ENCODE data around the gene MARCHF3. TPM values are rescaled to one million over a fixed set of nuclear protein-coding genes. Genes with fewer than 3 reads are reported as not detected.

Gene MARCHF3
- total and polyA plus RNA-seq, 2 donors (not counting 1 experiment from before 2014, with no cell fraction given): 8.6 to 11.6 TPM

DNA sequence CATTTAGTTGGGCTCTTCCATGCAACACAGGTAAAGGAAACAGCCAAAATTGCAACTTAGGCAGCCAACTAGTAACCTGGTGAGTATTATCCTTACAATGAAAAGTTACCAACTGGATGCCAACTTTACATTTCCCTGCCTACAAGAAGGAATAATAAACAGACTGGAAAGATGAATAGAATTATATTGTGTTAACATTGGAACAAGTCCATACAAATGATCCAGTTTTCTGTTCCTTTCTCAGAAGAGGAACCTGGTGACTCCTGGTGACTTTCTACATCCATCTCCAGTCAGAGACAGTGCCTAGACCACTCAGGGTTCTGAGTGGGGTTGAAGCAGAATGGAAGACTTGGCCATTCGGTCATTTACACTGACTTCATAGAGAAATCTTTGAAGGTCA is 20.6 kb downstream of the MARCHF3 start:
- DNase-seq (ENCODE audit: low read depth in 2 of 2): no peak
- Histone ChIP-seq H3K4me2 (ENCODE audit: extremely low read depth, insufficient read depth, low read length) (no peak overlapping the region), H2AFZ (ENCODE audit: low read length) (no peak overlapping the region), H4K20me1 (ENCODE audit: control insufficient read depth, extremely low read depth, insufficient read depth, low read length) (no peaks in the 10 kb centered on the region), H3K9me3 (ENCODE audit: control insufficient read depth, insufficient read depth, low read depth, low read length) (no peaks in the 10 kb centered on the region), H3K27ac (ENCODE audit: insufficient read depth, low read length) (no peak overlapping the region), H3K27me3 (ENCODE audit: control insufficient read depth, insufficient read depth, low read length) (no peaks in the 10 kb centered on the region), H3K9ac (ENCODE audit: insufficient read depth, low read length) (no peak overlapping the region), H3K79me2 (ENCODE audit: control insufficient read depth, insufficient read depth, low read length) (peaks cover 2% of the 10 kb centered on the region), H3K4me1 (ENCODE audit: control insufficient read depth, extremely low read depth, insufficient read depth, low read length) (peaks cover 9% of the 10 kb centered on the region), H3K36me3 (ENCODE audit: control insufficient read depth, insufficient read depth, low read length) (no peaks in the 10 kb centered on the region), H3K4me3 (replicated peaks in 1 of 4; ENCODE audit: control extremely low read depth in 1 of 4, insufficient read depth in 1 of 4, low read depth in 3 of 4, low read length in 4 of 4) (no peak overlapping the region)
- TF ChIP-seq, protein P1, sequence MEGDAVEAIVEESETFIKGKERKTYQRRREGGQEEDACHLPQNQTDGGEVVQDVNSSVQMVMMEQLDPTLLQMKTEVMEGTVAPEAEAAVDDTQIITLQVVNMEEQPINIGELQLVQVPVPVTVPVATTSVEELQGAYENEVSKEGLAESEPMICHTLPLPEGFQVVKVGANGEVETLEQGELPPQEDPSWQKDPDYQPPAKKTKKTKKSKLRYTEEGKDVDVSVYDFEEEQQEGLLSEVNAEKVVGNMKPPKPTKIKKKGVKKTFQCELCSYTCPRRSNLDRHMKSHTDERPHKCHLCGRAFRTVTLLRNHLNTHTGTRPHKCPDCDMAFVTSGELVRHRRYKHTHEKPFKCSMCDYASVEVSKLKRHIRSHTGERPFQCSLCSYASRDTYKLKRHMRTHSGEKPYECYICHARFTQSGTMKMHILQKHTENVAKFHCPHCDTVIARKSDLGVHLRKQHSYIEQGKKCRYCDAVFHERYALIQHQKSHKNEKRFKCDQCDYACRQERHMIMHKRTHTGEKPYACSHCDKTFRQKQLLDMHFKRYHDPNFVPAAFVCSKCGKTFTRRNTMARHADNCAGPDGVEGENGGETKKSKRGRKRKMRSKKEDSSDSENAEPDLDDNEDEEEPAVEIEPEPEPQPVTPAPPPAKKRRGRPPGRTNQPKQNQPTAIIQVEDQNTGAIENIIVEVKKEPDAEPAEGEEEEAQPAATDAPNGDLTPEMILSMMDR (conservative IDR thresholded peaks at IDR 0.05 in 1 of 2, IDR thresholded peaks at IDR 0.05 in 1 of 2; ENCODE audit: low read depth in 1 of 2, low read length in 2 of 2): no peak
- no peak for TF ChIP-seq EZH2 (IDR thresholded peaks at IDR 0.05; ENCODE audit: low read length, missing control alignments)

GRCh38 chr5:127008300-127008975 is 21.9 kb downstream of the MARCHF3 start:
- TF ChIP-seq, protein P1 (conservative IDR thresholded peaks at IDR 0.05 in 1 of 2, IDR thresholded peaks at IDR 0.05 in 1 of 2; ENCODE audit: low read depth in 1 of 2, low read length in 2 of 2): no peak

GRCh38 chr5:127007522-127007921 is 22.8 kb downstream of the MARCHF3 start:
- Histone ChIP-seq H4K20me1 (ENCODE audit: control insufficient read depth, extremely low read depth, insufficient read depth, low read length) (no peaks in the 10 kb centered on the region), H3K9me3 (ENCODE audit: control insufficient read depth, insufficient read depth, low read depth, low read length) (no peaks in the 10 kb centered on the region), H3K4me2 (ENCODE audit: extremely low read depth, insufficient read depth, low read length) (no peak overlapping the region), H3K27ac (ENCODE audit: insufficient read depth, low read length) (no peak overlapping the region), H3K27me3 (ENCODE audit: control insufficient read depth, insufficient read depth, low read length) (no peaks in the 10 kb centered on the region), H3K4me3 (replicated peaks in 1 of 4; ENCODE audit: control extremely low read depth in 1 of 4, insufficient read depth in 1 of 4, low read depth in 3 of 4, low read length in 4 of 4) (no peak overlapping the region), H3K4me1 (ENCODE audit: control insufficient read depth, extremely low read depth, insufficient read depth, low read length) (peaks cover 4% of the 10 kb centered on the region), H3K36me3 (ENCODE audit: control insufficient read depth, insufficient read depth, low read length) (no peaks in the 10 kb centered on the region), H2AFZ (ENCODE audit: low read length) (no peak overlapping the region), H3K79me2 (ENCODE audit: control insufficient read depth, insufficient read depth, low read length) (peaks cover 2% of the 10 kb centered on the region), H3K9ac (ENCODE audit: insufficient read depth, low read length) (no peak overlapping the region)
- no peak for DNase-seq (ENCODE audit: low read depth in 2 of 2)
- TF ChIP-seq, protein P1 (conservative IDR thresholded peaks at IDR 0.05 in 1 of 2, IDR thresholded peaks at IDR 0.05 in 1 of 2; ENCODE audit: low read depth in 1 of 2, low read length in 2 of 2): no peak
- TF ChIP-seq EZH2 (IDR thresholded peaks at IDR 0.05; ENCODE audit: low read length, missing control alignments): no peak

More at GRCh38 chr5:127008300-127008975, 21.9 kb downstream of the MARCHF3 start:
- Histone ChIP-seq H3K4me1 (ENCODE audit: control insufficient read depth, extremely low read depth, insufficient read depth, low read length) (peaks cover 9% of the 10 kb centered on the region), H4K20me1 (ENCODE audit: control insufficient read depth, extremely low read depth, insufficient read depth, low read length) (no peaks in the 10 kb centered on the region), H3K4me2 (ENCODE audit: extremely low read depth, insufficient read depth, low read length) (no peak overlapping the region), H3K9ac (ENCODE audit: insufficient read depth, low read length) (no peak overlapping the region), H3K27ac (ENCODE audit: insufficient read depth, low read length) (no peak overlapping the region), H2AFZ (ENCODE audit: low read length) (no peak overlapping the region), H3K9me3 (ENCODE audit: control insufficient read depth, insufficient read depth, low read depth, low read length) (no peaks in the 10 kb centered on the region), H3K4me3 (replicated peaks in 1 of 4; ENCODE audit: control extremely low read depth in 1 of 4, insufficient read depth in 1 of 4, low read depth in 3 of 4, low read length in 4 of 4) (no peak overlapping the region), H3K79me2 (ENCODE audit: control insufficient read depth, insufficient read depth, low read length) (peaks cover 2% of the 10 kb centered on the region), H3K27me3 (ENCODE audit: control insufficient read depth, insufficient read depth, low read length) (no peaks in the 10 kb centered on the region), H3K36me3 (ENCODE audit: control insufficient read depth, insufficient read depth, low read length) (no peaks in the 10 kb centered on the region)
- no peak for DNase-seq (ENCODE audit: low read depth in 2 of 2)

All from fibroblast of lung (primary cell).